Gastroesophageal sphincter (tissue), 3 donors: Measurements from ENCODE around the gene STEAP4.
"Not testable (repeated sequence)": the region's sequence is repeated elsewhere in the genome, so short reads cannot be mapped to it uniquely, and the experiment has no call there.

Source experiments
- CTCF ChIP-seq, 4 experiments: fragments of 200-600 bp in 2 of 4; fragments of 450-650 bp in 2 of 4; sonication (generic) in 1 of 4; IDR thresholded peaks; one replicate each; pipeline ENCODE4 v1.5.1; 2017 to 2019; ENCODE audit warnings: antibody characterized with exemption in 4 of 4, mild to moderate bottlenecking in 2 of 4, moderate library complexity in 2 of 4
- EP300 ChIP-seq: sonication (generic); formaldehyde crosslinking; IDR thresholded peaks from one replicate; pipeline ENCODE4 v1.6.1; 2017; ENCODE audit warnings: antibody characterized with exemption, mild to moderate bottlenecking
- POLR2A ChIP-seq, 2 donors: fragments of 450-650 bp; IDR thresholded peaks; one replicate each; pipeline ENCODE4 v1.6.1; 2017; ENCODE audit warnings: antibody characterized with exemption in 2 of 2, mild to moderate bottlenecking in 2 of 2, moderate library complexity in 1 of 2
- POLR2AphosphoS5 ChIP-seq: sonication (generic); formaldehyde crosslinking; IDR thresholded peaks from one replicate; pipeline ENCODE4 v1.6.1; 2017; ENCODE audit warnings: antibody characterized with exemption

DNA sequence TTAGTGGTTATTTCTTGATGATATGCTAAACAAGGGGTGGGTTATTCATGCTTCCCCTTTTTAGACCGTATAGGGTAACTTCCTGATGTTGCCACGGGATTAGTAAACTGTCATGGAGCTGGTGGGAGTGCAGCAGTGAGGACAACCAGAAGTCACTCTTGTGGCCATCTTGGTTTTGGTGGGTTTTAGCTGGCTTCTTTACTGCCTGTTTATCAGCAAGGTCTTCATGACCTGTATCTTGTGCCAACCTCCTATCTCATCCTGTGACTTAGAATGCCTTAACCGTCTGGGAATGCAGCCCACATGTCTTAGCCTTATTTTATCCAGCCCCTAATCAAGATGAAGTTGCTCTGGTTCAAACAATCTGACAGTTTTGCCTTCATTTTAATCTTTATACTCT, 41.7 kb downstream of the STEAP4 start:
- not testable (repeated sequence) for TF ChIP-seq POLR2A (IDR thresholded peaks at IDR 0.05); CTCF (IDR thresholded peaks at IDR 0.05); POLR2AphosphoS5; EP300
